Stimulated activated CD8-positive, alpha-beta memory T cell treated with anti-CD3 and anti-CD28 coated beads, Interleukin-15, amount 100 ng/mL, for 24 hours (primary cell): ENCODE results near the gene XCL2.

Experiments used
- DNase-seq: peaks from one replicate; pipeline ENCODE4 v3.0.0-alpha.2; 2020; ENCODE audit warnings: low read depth

Gene XCL2

GRCh38 chr1:168513656-168514404, 30.0 kb downstream of the XCL2 start:
- DNase-seq: no peak

GRCh38 chr1:168512864-168513595, 30.8 kb downstream of the XCL2 start:
- DNase-seq: no peak

GRCh38 chr1:168509875-168510791, 33.7 kb downstream of the XCL2 start:
- DNase-seq: no peak

- DNase-seq: no peak
Observed at GRCh38 chr1:168509210-168509609, 34.6 kb downstream of the XCL2 start.

- no peak for DNase-seq
Observed at GRCh38 chr1:168507828-168508227, 36.0 kb downstream of the XCL2 start.

DNA sequence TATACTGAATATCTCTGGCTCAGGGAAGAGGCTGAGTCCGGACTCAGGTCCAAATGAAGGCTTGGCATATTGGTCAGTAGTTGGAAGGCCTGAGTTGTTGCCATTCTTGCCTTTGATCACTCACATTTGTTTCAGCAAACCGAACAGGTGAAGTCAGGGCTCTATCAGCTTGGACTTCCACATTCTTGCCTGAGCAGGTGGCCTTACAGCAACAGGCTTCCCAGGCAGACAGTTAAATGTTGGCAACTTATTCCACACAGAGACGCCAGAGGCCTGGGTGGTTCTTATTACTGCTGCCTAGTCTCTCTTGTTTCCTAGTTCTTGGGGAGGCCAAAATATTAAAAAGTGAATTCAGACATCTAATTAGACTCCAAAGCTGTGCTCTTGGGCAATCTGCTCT, 36.6 kb downstream of the XCL2 start:
- DNase-seq: no peak

- no peak for DNase-seq
Observed at GRCh38 chr1:168506204-168506819, 37.5 kb downstream of the XCL2 start.

GRCh38 chr1:168505006-168505405, 38.8 kb downstream of the XCL2 start:
- DNase-seq: no peak

DNA sequence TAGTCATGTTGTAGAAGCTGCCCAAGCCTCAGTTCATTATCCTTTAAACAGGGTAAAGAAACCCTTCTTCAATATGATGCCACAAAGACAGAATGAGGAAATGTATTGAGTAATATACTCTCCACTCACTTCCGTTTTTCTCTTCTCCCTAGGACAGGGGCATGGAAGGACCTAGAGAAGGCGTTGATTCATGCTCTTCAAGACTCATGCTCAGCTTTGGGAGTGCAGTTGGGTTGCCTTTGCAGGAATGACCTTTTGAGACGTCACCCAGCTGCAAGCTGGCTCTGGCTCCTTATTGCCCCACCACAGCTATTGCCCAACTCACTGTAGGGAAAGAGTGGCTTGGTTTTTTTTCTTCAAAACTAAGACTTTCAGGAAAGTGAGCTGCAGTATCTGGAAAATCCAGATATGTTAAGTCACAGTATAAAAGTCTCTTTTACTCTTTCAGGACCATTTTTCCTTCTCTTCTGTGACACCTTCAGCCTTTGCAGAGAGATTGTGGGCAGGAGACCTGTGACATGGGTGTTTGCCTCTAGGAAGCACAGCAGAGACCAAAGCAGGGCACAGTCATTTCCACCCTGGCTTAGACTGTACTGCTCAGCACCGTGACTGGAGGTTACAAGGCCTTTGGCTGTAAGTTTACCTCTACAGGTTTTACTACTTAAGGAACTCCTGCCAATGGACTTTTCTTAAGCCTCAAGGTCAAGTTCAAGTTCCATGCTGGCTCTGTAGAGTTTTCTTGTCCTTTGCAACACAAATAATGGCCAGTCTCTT, 39.5 kb downstream of the XCL2 start:
- no peak for DNase-seq

GRCh38 chr1:168499688-168500049, 44.1 kb downstream of the XCL2 start:
- no peak for DNase-seq

GRCh38 chr1:168498956-168499687, 44.7 kb downstream of the XCL2 start:
- DNase-seq: no peak

- DNase-seq: no peak
Observed at GRCh38 chr1:168498159-168498631, 45.6 kb downstream of the XCL2 start.

- DNase-seq: no peak
Observed at GRCh38 chr1:168497376-168497950, 46.3 kb downstream of the XCL2 start.

DNA sequence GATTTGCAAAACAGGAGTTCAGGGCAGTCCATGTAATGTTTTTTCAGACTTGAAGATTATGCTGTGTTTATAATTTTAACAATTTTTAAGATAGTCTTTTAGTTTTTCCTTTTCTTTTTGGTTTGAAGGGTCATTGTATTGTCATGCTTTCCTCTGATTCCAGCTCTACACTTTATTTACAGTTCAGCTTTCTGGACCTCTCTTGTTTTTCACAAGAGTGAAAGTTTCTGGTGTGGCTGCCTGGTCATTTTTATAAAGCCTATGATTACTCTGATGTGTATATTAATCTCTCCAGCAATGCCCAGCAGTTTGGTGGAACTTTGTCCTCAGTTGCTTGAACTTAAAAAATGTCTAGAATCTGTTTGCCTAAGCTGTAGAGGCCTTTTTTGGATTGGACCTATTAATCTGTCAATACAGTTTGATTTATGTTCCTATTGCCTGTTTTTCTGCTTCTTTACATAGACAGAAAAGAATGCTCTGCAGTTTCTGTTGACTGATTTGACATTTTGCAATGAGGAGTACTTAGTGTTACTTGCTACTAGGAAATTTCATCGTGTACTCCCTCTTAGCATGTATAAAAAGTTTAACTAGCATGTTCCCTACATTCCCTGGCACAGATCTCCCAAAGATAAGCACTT, 52.2 kb downstream of the XCL2 start:
- DNase-seq: no peak
